ENCODE measurements around the gene TARS1. TPM values are rescaled to one million over a fixed set of nuclear protein-coding genes. Genes with fewer than 3 reads are reported as not detected.

TARS1 gene
- polyA plus RNA-seq, 1 experiment, result 121 TPM

DNA sequence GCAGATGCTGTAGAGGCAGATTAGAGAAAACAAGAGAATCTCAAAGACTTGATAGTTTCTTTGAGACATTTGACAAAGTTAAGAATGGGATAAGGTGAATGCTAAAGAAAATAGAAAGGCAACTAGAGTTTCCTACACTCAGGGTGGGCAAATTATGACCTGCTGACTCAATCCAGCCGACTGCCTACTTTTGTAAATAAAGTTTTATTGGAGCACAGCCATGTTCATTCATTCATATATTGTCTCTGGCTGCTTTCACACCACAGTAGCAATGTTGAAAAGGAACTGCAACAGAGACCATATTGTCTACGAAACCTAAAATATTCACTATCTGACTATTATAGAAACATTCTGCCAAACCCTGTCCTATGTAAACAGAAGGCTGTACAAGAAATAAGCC is 37.6 kb upstream of the TARS1 start:
- DNase-seq (ENCODE audit: low read depth), result no peak
- ChIA-PET POLR2A (no interaction called here), CTCF (no interaction called here)
- Histone ChIP-seq H3K27me3 (ENCODE audit: control insufficient read depth, insufficient read depth, low read length) (no peaks in the 10 kb centered on the region), H3K36me3 (ENCODE audit: control insufficient read depth, insufficient read depth, low read length) (no peaks in the 10 kb centered on the region), H3K4me3 (ENCODE audit: low read depth, low read length) (no peak overlapping the region)
- TF ChIP-seq, protein P1, sequence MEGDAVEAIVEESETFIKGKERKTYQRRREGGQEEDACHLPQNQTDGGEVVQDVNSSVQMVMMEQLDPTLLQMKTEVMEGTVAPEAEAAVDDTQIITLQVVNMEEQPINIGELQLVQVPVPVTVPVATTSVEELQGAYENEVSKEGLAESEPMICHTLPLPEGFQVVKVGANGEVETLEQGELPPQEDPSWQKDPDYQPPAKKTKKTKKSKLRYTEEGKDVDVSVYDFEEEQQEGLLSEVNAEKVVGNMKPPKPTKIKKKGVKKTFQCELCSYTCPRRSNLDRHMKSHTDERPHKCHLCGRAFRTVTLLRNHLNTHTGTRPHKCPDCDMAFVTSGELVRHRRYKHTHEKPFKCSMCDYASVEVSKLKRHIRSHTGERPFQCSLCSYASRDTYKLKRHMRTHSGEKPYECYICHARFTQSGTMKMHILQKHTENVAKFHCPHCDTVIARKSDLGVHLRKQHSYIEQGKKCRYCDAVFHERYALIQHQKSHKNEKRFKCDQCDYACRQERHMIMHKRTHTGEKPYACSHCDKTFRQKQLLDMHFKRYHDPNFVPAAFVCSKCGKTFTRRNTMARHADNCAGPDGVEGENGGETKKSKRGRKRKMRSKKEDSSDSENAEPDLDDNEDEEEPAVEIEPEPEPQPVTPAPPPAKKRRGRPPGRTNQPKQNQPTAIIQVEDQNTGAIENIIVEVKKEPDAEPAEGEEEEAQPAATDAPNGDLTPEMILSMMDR (IDR thresholded peaks at IDR 0.05; ENCODE audit: insufficient read depth, low read depth, low read length), result no peak

DNA sequence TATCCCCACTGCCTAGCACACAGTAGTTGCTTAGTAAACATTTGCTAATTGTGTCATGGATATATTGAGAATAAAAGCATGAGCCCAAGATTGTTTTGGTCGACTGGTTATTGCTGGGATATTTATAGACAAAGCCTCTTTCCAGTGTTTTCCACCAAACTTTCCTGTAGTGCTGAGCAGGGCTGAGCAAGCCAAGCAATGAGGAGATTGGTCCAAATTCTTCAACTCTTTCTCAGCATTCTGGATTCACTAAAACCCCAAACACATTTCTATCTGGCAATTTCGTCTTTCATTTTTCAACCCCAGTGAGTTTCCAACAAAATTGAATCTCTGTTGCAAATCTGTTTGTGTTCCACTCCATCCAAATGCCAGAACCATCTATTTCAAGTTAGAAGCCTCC is 31.9 kb upstream of the TARS1 start:
- ChIA-PET CTCF (interaction anchor here (1.1 to 1.2 kb wide), 2 partner anchors 9 kb away, joined by 3 to 4 read pairs; no protein-coding TSS in a partner anchor), POLR2A (no interaction called here)
- Histone ChIP-seq H3K4me3 (ENCODE audit: low read depth, low read length) (no peak overlapping the region), H3K36me3 (ENCODE audit: control insufficient read depth, insufficient read depth, low read length) (no peaks in the 10 kb centered on the region), H3K27me3 (ENCODE audit: control insufficient read depth, insufficient read depth, low read length) (no peaks in the 10 kb centered on the region)
- TF ChIP-seq, protein P1 (IDR thresholded peaks at IDR 0.05; ENCODE audit: insufficient read depth, low read depth, low read length), result no peak
- DNase-seq (ENCODE audit: low read depth), result no peak

DNA sequence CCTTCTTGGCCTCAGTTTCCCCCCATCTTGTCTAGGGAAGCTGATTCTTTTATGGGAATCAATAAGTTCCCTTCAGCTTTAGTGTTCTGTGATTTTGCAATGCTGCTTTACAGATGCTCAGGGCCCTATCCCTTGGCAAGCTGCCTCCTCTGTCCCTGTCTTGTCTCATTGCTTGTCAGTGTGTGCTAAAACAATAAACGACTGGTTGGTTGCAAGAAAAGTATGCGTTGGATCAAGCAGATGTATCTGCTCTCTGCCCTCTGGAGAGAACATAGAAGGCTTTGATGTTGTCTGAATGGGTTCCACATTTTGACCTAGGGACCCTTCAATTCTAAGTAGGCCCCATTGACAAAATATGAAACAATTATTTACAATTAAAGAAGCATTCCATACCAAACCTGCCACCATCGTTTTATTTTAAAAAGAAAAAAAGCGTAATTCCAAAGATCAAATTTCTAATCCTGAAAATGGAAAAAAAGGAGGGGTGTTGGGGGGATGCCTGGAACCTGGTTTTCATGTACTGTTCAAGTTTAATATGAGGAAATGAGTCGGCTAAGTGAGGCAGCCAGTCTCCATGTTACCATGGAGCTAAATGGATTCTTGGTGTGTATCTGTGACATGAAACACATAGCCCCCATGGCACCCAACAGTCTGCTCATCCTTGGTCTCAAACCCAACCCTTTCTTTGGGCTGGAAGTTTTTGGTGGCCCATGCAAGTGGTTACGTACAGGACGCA is 31.2 kb upstream of the TARS1 start:
- no peak overlapping the region for H3K4me3 ChIP-seq (ENCODE audit: low read depth, low read length)
- ChIA-PET POLR2A (no interaction called here), CTCF (interaction anchor here (1.1 kb wide), 2 partner anchors 10 to 13 kb away, joined by 3 to 4 read pairs; no protein-coding TSS in a partner anchor)
- no peaks in the 10 kb centered on the region for H3K36me3 ChIP-seq (ENCODE audit: control insufficient read depth, insufficient read depth, low read length)
- TF ChIP-seq, protein P1 (IDR thresholded peaks at IDR 0.05; ENCODE audit: insufficient read depth, low read depth, low read length), result no peak
- H3K27me3 ChIP-seq (ENCODE audit: control insufficient read depth, insufficient read depth, low read length), result no peaks in the 10 kb centered on the region
- no peak for DNase-seq (ENCODE audit: low read depth)

DNA sequence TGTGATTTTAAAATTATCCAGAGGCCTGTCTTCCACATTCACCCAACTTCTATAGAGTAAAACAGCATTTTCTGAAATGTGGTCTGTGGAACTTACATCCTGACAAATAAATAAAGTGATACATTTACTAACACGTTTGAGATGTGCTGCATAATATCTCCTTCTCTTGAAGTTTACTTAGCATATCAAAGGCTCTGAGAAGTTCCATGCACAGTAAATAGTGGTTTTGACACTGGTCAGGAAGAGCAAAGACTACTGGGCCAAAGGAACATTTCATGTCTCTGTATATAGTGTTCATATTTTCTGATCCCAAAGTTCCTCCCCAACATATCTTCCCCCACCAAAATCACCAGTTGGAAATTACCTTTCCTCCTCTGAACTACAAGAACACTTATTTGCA is 30.5 kb upstream of the TARS1 start:
- TF ChIP-seq, protein P1 (IDR thresholded peaks at IDR 0.05; ENCODE audit: insufficient read depth, low read depth, low read length), result no peak
- CTCF ChIA-PET, result interaction anchor here (1.1 kb wide), 1 partner anchor 12 kb away, joined by 4 read pairs; no protein-coding TSS in a partner anchor
- H3K4me3 ChIP-seq (ENCODE audit: low read depth, low read length), result no peak overlapping the region
- no peak for DNase-seq (ENCODE audit: low read depth)
- no peaks in the 10 kb centered on the region for H3K36me3 ChIP-seq (ENCODE audit: control insufficient read depth, insufficient read depth, low read length)
- POLR2A ChIA-PET, result no interaction called here
- no peaks in the 10 kb centered on the region for H3K27me3 ChIP-seq (ENCODE audit: control insufficient read depth, insufficient read depth, low read length)

DNA sequence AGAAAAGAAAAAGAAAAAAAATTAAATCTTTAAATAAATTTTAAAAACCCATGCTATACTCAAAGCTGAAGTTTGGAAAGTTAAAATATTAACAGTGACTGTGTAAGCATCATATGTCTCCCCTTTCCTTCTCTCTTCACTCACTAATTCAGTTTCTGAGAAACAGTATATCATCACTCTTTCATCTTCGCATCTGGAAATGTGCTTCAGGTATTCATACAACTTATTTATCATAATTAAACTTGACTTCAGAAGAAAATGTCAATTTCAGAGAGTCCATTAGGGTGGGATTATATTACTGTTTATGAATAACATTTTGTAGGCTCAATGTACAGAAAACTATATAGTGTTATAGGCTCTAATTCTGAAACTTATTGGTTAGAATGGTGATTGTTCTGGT is 29.3 kb upstream of the TARS1 start:
- CTCF ChIA-PET, result no interaction called here
- POLR2A ChIA-PET, result no interaction called here
- TF ChIP-seq, protein P1 (IDR thresholded peaks at IDR 0.05; ENCODE audit: insufficient read depth, low read depth, low read length), result no peak

More for the DNA sequence above, 29.3 kb upstream of the TARS1 start:
- H3K4me3 ChIP-seq (ENCODE audit: low read depth, low read length), result no peak overlapping the region
- no peak for DNase-seq (ENCODE audit: low read depth)
- H3K27me3 ChIP-seq (ENCODE audit: control insufficient read depth, insufficient read depth, low read length), result no peaks in the 10 kb centered on the region
- no peaks in the 10 kb centered on the region for H3K36me3 ChIP-seq (ENCODE audit: control insufficient read depth, insufficient read depth, low read length)

Data from BJ (cell line).